OCI-LY7 (cell line): ENCODE results near the gene YKT6. TPM values are rescaled to one million over a fixed set of nuclear protein-coding genes. Genes with fewer than 3 reads are reported as not detected.

Experiments used
- BruUV-seq: library from RNA; stranded (reverse); fragments of 400-500 nt; replicated peaks from 2 replicates; lab custom pipeline; 2021; lab: Mats Ljungman, UMichigan
- CTCF ChIA-PET: fragments of 300-600 bp; sonication (Branson Sonifier 250); formaldehyde crosslinking; loops from one replicate; lab custom pipeline; 2022; ENCODE audit warnings: antibody characterized with exemption; ENCODE audit not compliant: unreplicated experiment; lab: Charles Lee
- POLR2A ChIA-PET: fragments of 300-600 bp; sonication (Branson Sonifier 250); formaldehyde crosslinking; loops from one replicate; lab custom pipeline; 2022; ENCODE audit warnings: antibody characterized with exemption; lab: Charles Lee
- DNase-seq: peaks from one replicate; pipeline ENCODE4 v3.0.0-alpha.2; 2015; ENCODE audit warnings: low spot score
- H2AFZ ChIP-seq: fragments of 200-600 bp; sonication (generic), shearing (Covaris generic); 2 replicates; pipeline ENCODE4 v1.6.1; 2014; ENCODE audit warnings: mild to moderate bottlenecking, antibody characterized with exemption, low read length, moderate library complexity
- H3K27ac ChIP-seq: fragments of 200-600 bp; sonication (generic); 2 replicates; pipeline ENCODE4 v1.5.1; 2014; ENCODE audit warnings: mixed run types, low read depth, mild to moderate bottlenecking, moderate library complexity, low read length, inconsistent platforms; ENCODE audit not compliant: poor library complexity, severe bottlenecking
- H3K36me3 ChIP-seq: fragments of 200-600 bp; sonication (generic); 2 replicates; pipeline ENCODE4 v1.6.1; 2014; ENCODE audit warnings: mild to moderate bottlenecking, antibody characterized with exemption, low read length, moderate library complexity, mixed read lengths; ENCODE audit not compliant: insufficient read depth
- H3K4me1 ChIP-seq: fragments of 200-600 bp; sonication (generic); 2 replicates; pipeline ENCODE4 v1.5.1; 2014; ENCODE audit warnings: mild to moderate bottlenecking, low read length; ENCODE audit not compliant: insufficient read depth, poor library complexity, severe bottlenecking
- H3K4me2 ChIP-seq: fragments of 200-600 bp; sonication (generic); 2 replicates; pipeline ENCODE4 v1.6.1; 2014; ENCODE audit warnings: mild to moderate bottlenecking, low read length
- H3K4me3 ChIP-seq: fragments of 200-600 bp; sonication (generic); 2 replicates; pipeline ENCODE4 v1.5.1; 2014; ENCODE audit warnings: mild to moderate bottlenecking, low read depth, low read length; ENCODE audit not compliant: poor library complexity, severe bottlenecking
- H3K79me2 ChIP-seq: fragments of 200-600 bp; sonication (generic); 2 replicates; pipeline ENCODE4 v1.6.1; 2016; ENCODE audit warnings: low read depth, mild to moderate bottlenecking, low read length, moderate library complexity, mixed read lengths; ENCODE audit not compliant: insufficient read depth
- H3K9me2 ChIP-seq: fragments of 200-600 bp; sonication (generic); 2 replicates; pipeline ENCODE4 v1.6.1; 2016; ENCODE audit warnings: mild to moderate bottlenecking, low read length, mixed read lengths; ENCODE audit not compliant: insufficient read depth
- H3K9me3 ChIP-seq: fragments of 200-600 bp; sonication (generic); 2 replicates; pipeline ENCODE4 v1.6.1; 2014; ENCODE audit warnings: mild to moderate bottlenecking, mixed run types, low read length, mixed read lengths
- H4K20me1 ChIP-seq: fragments of 200-600 bp; sonication (generic); 2 replicates; pipeline ENCODE4 v1.6.1; 2014; ENCODE audit warnings: mild to moderate bottlenecking, antibody characterized with exemption, low read length, moderate library complexity, mixed read lengths; ENCODE audit not compliant: insufficient read depth
- EZH2phosphoT487 ChIP-seq: fragments of 200-600 bp; sonication (generic); IDR thresholded peaks from 2 replicates; pipeline ENCODE4 v1.6.1; 2018; ENCODE audit warnings: low read depth, borderline replicate concordance, mild to moderate bottlenecking, mixed run types, antibody characterized with exemption, low read length, moderate library complexity, mixed read lengths
- intact Hi-C: fragments of 100-400 bp; cut with micrococcal nuclease; formaldehyde crosslinking; loops from one replicate; pipeline ENCODE4 v1.10.0; 2022; ENCODE audit not compliant: unreplicated experiment
- total RNA-seq, 2 experiments: library from RNA; depleted of rRNA in 1 of 2; stranded (reverse); fragments of >200 nt in 1 of 2; shearing (Covaris generic) in 1 of 2; gene quantifications; 2 replicates each; pipeline ENCODE4 v1.2.3, GENCODE V29; 2014 to 2022
- TF ChIP-seq, protein P1 (sequence below): fragments of 200-600 bp; sonication (generic); conservative IDR thresholded peaks from 2 replicates; pipeline ENCODE4 v1.5.1; 2014; ENCODE audit warnings: mild to moderate bottlenecking, antibody characterized with exemption, low read length, moderate library complexity, mixed read lengths

The YKT6 gene
- total RNA-seq, 2 experiments from 2014 or later: 50.6 to 74.2 TPM

DNA sequence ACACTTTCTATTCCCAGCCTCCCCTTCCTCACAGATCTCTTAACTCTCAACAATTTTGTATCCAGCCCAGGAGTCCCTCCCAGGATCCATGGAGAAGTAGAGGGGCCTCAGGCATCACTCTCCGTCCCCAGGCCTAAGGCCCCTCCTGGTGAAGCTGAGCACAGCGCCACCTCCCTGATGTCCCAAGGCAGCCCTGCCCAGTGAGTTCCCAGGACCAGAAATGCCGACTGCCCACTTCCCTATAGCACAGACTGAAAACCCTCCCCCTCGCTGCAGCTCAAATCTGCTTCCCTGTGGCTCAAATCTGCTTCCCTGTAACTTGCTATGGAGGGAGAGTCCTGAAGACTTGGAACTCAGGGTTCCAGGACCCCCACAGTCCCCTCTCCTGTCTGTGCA lies 35.6 kb downstream of the YKT6 start:
- Histone ChIP-seq H3K4me3 (no peak overlapping the region), H3K79me2 (no peaks in the 10 kb centered on the region), H3K9me2 (no peaks in the 10 kb centered on the region), H3K9me3 (no peaks in the 10 kb centered on the region), H3K27ac (no peak overlapping the region), H3K36me3 (no peaks in the 10 kb centered on the region), H3K4me2 (no peak overlapping the region), H4K20me1 (no peaks in the 10 kb centered on the region), H3K4me1 (peaks cover 4% of the 10 kb centered on the region), H2AFZ (no peak overlapping the region)
- POLR2A ChIA-PET: no interaction called here
- no peak for DNase-seq
- BruUV-seq: no TSS peak
- CTCF ChIA-PET: no interaction called here
- intact Hi-C loops: no loop called here
- TF ChIP-seq, protein P1, sequence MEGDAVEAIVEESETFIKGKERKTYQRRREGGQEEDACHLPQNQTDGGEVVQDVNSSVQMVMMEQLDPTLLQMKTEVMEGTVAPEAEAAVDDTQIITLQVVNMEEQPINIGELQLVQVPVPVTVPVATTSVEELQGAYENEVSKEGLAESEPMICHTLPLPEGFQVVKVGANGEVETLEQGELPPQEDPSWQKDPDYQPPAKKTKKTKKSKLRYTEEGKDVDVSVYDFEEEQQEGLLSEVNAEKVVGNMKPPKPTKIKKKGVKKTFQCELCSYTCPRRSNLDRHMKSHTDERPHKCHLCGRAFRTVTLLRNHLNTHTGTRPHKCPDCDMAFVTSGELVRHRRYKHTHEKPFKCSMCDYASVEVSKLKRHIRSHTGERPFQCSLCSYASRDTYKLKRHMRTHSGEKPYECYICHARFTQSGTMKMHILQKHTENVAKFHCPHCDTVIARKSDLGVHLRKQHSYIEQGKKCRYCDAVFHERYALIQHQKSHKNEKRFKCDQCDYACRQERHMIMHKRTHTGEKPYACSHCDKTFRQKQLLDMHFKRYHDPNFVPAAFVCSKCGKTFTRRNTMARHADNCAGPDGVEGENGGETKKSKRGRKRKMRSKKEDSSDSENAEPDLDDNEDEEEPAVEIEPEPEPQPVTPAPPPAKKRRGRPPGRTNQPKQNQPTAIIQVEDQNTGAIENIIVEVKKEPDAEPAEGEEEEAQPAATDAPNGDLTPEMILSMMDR: no peak
- TF ChIP-seq EZH2phosphoT487: no peak

DNA sequence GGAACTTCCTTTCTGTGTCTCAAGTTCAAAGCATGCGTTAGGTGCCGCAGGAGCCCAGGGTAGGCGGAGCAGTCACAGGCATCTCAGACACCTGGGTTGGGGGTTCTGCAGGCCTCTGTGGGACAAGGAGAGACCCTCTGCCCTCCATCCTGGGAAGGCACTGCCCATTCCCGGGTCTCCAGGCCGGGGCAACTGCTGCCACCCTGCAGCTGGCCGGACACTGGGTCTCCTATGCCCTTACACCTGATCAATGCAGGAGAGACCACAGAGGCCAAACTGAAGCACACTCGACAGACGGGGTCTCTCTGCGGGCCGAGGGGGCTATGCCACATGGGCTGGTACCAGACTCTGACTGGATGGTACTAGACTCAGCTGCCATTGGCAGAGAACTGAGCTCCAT lies 36.9 kb downstream of the YKT6 start:
- no peak overlapping the region for H3K27ac ChIP-seq
- H4K20me1 ChIP-seq: no peaks in the 10 kb centered on the region
- no peak overlapping the region for H3K4me3 ChIP-seq
- no peaks in the 10 kb centered on the region for H3K79me2 ChIP-seq
- H3K4me1 ChIP-seq: peaks cover 4% of the 10 kb centered on the region
- ChIA-PET CTCF (no interaction called here), POLR2A (no interaction called here)
- DNase-seq: no peak
- no peaks in the 10 kb centered on the region for H3K36me3 ChIP-seq
- no peak overlapping the region for H2AFZ ChIP-seq
- no peaks in the 10 kb centered on the region for H3K9me3 ChIP-seq
- H3K4me2 ChIP-seq: no peak overlapping the region
- TF ChIP-seq EZH2phosphoT487: no peak
- TF ChIP-seq, protein P1: no peak
- intact Hi-C loops: no loop called here
- no peaks in the 10 kb centered on the region for H3K9me2 ChIP-seq
- no TSS peak for BruUV-seq

DNA sequence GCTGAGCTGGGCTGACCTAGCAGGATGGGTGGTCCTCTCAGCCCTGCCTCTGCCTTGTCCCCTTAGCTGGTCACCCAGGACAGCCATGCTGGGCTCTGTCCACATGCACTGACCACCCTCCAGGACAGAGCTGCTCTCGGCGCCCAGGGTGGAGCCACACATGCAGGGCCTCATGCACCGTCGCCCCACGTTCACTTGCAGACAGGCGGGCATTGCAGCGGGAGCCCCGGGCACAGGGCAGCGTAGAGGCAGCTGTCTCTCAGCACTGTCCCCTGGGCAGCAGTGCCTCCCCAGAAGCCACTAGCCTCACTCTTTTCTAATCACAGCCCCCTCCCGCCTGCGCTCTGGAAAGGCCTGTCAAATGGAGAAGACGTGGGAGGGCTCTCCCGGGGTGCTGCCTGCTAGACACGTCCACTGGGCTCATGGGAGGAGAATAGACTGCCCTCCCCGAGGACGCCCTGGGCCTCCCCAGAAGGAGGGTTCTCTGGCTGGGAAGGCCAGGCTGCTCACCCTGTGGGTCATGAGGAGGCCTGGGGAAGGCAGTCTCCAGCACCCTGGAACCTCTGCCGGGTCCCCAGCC lies 37.4 kb downstream of the YKT6 start:
- Histone ChIP-seq H3K4me1 (peaks cover 4% of the 10 kb centered on the region), H3K79me2 (no peaks in the 10 kb centered on the region), H3K4me2 (no peak overlapping the region), H3K9me2 (no peaks in the 10 kb centered on the region), H3K36me3 (no peaks in the 10 kb centered on the region), H3K9me3 (no peaks in the 10 kb centered on the region), H3K27ac (no peak overlapping the region), H4K20me1 (no peaks in the 10 kb centered on the region), H3K4me3 (no peak overlapping the region), H2AFZ (no peak overlapping the region)
- no peak for DNase-seq
- POLR2A ChIA-PET: no interaction called here
- CTCF ChIA-PET: no interaction called here
- BruUV-seq: no TSS peak
- TF ChIP-seq, protein P1: no peak
- TF ChIP-seq EZH2phosphoT487: no peak
- intact Hi-C loops: no loop called here
